C4-2B (cell line): ENCODE measurements around the gene DPM3.
"Not testable (repeated sequence)": the region's sequence is repeated elsewhere in the genome, so short reads cannot be mapped to it uniquely, and the experiment has no call there.

Experiments
- H3K27ac ChIP-seq: fragments of 450-650 bp; 2 replicates; pipeline ENCODE4 v1.5.1; 2017
- CTCF ChIP-seq: fragments of 450-650 bp; conservative IDR thresholded peaks from 2 replicates; pipeline ENCODE4 v1.5.1; 2017; ENCODE audit warnings: mild to moderate bottlenecking
- ZFX ChIP-seq: fragments of 450-650 bp; IDR thresholded peaks from 2 replicates; pipeline ENCODE4 v1.6.1; 2017

DPM3 gene

DNA sequence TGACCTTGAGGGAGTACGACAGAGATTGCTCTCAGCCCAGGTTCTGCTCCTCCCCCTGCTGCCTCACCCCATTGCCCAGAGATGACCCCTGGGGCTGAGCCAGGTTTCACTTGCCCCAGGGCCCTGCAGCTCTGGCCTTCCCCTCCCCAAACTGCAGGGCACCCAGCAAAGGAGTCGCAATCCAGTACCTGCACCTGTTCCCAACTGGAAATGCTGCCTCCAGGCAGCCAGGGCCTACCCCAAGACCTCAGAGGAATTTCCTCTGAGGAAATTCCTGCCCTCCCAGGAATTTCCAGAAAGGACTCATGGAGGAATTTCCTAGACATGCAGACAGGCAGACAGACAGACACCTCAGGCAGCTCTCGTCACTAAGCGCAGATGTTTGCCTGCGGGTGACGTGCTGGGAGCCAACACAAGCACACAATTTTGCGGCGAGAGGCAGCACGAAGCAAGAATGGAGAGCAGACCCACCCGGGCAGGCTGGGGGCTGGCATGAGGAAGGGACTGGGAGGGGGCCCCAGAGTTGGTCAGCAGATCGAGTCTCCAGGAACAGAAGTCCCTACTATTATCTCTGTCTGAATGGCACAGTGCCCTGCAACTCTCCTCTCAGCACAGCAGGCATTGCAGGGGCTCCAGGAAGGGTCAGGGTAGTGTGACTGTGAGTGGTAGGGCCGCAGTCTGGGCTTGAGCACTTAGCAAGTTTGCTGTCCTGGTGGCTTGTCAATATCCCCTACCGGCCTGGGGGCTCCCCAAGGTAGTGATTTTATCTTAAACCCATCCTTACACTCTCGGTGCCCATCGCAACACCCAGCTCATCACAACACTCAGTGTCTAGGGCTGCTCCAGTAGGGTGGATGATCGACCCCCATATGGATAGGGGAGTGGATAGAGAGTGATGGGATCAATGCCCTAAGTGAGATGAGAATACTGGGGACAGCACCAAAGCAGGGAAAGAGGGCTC, 15.5 kb downstream of the DPM3 start:
- H3K27ac ChIP-seq: peak overlapping the region; percentile 95
- TF ChIP-seq CTCF (no peak), ZFX (no peak)

DNA sequence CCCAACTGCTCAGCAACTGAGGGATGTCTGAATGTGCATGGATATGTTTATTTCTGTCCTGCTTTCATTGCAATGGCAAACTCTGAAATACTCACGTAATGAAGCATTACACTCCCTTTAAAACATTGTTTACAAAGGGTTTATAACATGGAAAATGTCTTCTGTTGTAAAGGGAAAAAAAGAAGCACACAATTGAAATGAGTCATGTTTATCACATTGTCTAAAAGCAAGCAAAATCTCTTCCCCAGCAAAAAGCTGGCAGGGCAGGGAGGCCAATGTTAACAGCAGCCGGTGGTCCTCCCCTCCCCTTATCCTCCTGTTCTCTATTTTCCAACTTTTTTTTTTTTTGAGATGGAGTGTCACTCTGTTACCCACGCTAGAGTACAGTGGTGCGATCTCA, 16.5 kb downstream of the DPM3 start:
- peak overlapping the region; percentile 95 for H3K27ac ChIP-seq
- TF ChIP-seq CTCF (no peak), ZFX (no peak)

DNA sequence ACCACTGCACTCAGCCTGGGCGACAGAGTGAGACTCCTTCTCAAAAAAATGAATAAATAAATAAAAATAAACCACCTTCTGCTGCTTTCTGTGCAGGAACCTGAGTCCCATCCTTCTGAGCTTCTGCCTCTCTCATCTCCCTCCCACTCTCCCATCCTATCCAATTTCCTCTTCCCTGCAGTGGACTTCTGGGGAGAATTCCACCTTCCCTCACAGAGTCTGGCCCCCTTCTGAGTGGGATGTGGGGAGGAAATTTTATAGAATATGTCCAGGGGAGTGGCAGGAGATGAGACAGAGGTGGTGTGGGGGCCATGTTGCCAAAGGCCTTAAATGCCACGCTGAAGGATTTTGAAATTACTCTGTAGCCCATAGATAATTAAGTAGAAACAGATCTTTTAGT, 18.0 kb downstream of the DPM3 start:
- no peak overlapping the region for H3K27ac ChIP-seq
- TF ChIP-seq CTCF (no peak), ZFX (no peak)

DNA sequence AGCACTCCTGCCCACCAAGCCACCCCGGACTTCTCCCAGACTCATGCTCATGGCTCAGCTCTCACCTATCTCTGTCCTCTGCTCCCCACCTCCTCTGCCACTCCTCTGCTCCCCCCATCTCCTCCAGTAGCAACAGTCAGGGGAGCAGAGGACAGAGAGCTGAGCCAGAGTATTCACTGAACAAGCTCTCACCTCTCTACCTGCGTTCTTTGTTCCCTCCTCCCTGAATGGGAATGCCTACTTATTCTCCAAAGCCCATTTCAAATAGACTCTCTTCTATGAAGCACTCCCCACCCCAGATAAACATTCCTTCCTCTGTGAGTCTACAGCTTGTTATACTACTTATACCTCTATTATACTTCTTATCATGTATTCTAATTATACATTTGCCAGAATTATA, 19.1 kb downstream of the DPM3 start:
- TF ChIP-seq ZFX: no peak
- TF ChIP-seq CTCF: no peak
- peak overlapping the region; percentile 39; the same call in 1 of the 2 replicates for H3K27ac ChIP-seq

DNA sequence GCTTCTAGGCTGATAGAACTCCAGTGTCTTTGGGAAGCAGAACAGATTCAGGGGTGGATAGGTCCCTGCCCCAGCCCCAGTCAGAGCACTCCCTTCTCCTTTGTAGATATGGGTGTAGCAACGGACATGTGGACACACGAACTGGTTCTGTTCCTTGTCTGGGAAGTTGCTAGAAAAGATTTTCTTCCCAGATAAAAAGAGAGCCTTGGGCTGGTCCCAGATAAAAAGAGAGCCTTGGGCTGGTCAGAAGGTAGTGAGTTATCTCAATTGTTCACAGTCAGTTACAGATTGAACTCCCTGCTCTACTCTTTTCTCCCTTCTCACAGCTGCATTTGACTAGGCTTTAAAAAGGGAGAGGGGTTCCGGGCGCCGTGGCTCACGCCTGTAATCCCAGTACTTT, 20.1 kb downstream of the DPM3 start:
- no peak for TF ChIP-seq CTCF
- TF ChIP-seq ZFX: no peak
- H3K27ac ChIP-seq: peak overlapping the region; percentile 39

DNA sequence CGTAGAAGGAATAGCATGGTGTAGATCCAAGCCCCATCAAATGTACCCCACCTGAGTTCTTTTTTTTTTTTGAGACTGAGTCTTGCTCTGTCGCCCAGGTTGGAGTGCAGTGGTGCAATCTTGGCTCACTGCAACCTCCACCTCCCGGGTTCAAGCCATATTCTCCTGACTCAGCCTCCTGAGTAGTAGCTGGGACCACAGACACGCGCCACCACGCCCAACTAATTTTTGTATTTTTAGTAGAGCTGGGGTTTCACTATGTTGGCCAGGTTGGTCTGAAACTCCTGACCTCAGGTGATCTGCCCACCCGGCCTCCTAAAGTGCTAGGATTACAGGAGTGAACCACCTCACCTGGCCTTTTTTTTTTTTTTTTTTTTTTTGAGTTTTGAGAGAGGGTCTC, 22.2 kb downstream of the DPM3 start:
- not testable (repeated sequence) for H3K27ac ChIP-seq

DNA sequence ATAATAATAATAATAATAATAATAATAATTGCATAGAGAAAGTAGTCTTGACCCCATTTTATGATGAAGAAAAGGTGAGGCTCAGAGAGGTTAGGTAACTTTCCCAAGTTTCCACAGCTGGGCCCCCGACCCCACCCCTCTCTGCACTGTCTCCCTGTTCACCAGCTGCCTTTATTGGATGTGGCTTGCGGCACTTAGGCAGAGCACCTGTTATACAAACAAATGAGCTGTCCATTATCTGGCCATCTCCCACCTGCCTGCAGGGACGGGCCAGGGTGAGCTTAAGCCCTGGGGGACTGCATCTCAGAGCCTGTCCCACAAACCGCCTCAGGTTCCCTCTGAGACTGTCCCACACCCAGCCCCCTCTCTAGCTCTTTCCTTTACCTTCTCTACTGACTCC, 22.7 kb downstream of the DPM3 start:
- no peak for TF ChIP-seq ZFX
- TF ChIP-seq CTCF: no peak
- H3K27ac ChIP-seq: no peak overlapping the region
